ENCODE measurements around the gene RAB22A.

- TF ChIP-seq POLR2A (IDR thresholded peaks at IDR 0.05): no peak
- TF ChIP-seq CTCF (IDR thresholded peaks at IDR 0.05): no peak
Observed at GRCh38 chr20:58313396-58313795, 3.9 kb downstream of the RAB22A start.
